IPS-NIHi7 (cell line): ENCODE results near the gene TREML4.
"Not testable (repeated sequence)": the region's sequence is repeated elsewhere in the genome, so short reads cannot be mapped to it uniquely, and the experiment has no call there.

Experiments
- DNase-seq: peaks from one replicate; pipeline ENCODE4 v3.0.0; 2012; ENCODE audit warnings: mixed read lengths; ENCODE audit errors: extremely low spot score

TREML4 gene, protein sequence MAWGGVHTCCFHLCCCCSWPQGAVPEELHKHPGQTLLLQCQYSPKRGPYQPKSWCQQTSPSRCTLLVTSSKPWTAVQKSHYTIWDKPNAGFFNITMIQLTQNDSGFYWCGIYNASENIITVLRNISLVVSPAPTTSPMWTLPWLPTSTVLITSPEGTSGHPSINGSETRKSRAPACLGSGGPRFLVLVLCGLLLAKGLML

DNA sequence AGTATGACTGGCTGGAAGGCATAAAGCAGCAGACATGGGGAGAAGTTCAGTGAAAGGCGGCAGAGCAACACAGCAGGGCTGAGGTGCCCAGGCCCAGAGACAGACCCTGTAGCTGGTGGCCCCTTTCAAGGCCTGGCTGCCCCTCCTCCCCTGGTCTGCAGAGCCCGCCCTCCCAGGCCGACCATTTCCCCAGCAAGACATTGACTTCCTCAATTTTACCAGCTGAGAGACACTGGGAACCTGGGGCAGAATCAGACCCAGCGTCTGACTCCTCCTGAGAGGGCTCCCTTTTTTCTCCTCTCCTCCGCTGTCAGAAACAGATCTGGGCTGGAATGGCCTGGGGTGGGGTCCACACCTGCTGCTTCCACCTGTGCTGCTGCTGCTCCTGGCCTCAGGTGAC is at the start of gene TREML4:
Gene TREML4, plus strand, starts transcription at position 254 of the 400 bp plus-strand sequence. Its CDS starts 79 bp downstream, at position 333.
- no peak for DNase-seq

DNA sequence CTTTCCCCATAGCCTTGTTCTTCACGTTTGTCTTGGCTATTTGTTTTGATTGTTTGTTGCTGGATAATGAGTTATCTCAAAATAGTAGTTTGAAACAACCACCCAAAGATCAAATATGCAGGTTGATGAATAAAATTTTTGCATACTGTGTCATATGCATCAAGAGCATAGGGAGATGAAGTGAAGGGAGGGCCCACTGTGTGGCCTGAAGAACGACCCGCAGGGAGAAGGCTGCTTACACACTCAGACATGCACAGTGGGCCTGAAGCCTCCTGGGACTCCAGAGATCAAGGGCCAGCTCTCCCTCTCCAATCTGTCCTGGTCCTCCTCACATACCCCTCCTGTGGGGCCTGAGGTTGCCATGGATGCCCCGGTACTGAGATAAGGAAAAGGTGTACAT is 49.0 kb upstream of the TREML4 start:
- no peak for DNase-seq

DNA sequence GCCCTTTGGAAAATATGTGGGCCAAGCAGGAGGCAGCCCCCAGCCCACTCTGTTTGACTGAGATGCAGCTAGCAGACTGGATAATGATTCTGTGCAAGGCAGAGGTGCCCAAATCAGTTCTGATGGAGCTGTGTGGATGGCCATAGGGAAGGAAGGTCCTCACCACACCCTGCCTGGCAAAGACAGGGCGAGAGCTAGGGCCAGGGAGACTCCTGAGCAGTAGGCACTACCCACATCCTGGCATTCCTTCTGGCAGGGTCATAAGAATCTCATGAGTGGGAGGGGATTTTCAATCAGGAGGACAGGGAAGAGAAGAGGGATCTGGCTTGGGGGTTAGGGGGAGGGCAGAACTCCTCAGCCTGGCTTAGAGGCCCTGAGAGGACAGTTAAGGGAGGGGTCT is 46.6 kb upstream of the TREML4 start:
- no peak for DNase-seq

GRCh38 chr6:41182069-41183034 is 45.8 kb upstream of the TREML4 start:
- peak; percentile 75 for DNase-seq

DNA sequence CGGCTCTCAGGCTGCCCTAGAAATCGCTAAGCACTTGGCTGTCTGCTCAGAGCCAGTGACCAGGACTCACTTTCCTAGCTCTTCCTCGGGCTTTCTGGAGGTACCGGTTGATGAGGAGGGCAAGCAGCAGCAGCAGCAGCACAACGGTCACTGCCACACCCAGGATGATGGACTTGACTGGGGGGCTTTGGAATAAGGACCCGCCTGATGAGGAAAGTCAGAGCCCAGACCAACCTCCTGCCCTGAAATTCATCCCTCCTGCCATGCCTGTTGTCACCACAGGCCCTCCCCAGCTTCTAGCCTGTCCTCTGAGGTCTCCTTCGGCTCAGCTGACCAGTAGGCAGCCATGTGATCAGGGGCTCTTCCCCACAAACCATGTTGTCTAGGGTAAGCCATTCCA is 43.4 kb upstream of the TREML4 start:
- DNase-seq = no peak

DNA sequence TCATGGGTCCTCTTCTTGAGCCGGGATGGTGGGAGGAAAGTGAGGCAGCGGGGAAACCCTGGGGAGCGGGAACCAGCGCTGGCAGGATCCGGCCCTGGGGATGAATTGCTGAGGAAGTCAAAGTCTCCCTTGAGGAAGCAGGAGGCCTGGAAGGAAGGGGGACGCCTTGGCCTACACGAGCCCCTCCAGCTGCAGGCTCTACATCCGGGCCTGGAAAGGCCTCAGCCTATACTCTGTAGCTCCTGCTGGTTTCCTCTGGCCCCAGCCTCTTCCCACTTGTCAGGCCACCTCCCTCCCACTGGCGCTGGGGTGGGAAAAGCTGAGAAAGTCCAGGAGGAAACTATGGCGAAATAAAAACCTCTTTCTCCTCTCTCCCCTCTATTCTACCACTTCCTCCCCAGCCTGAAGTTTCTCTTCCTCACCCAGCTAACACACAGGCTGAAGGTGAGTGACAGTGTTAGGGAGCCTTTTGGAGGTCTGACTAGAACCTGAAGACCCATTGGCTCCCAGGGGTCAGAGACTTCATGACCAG is 42.1 kb upstream of the TREML4 start:
- no peak for DNase-seq

GRCh38 chr6:41187924-41188886 is 39.9 kb upstream of the TREML4 start:
- DNase-seq = no peak

- not testable (repeated sequence) for DNase-seq
These were observed 39.1 kb upstream of the TREML4 start for GRCh38 chr6:41189046-41189445.

GRCh38 chr6:41189967-41190366 is 38.2 kb upstream of the TREML4 start:
- DNase-seq = no peak

DNA sequence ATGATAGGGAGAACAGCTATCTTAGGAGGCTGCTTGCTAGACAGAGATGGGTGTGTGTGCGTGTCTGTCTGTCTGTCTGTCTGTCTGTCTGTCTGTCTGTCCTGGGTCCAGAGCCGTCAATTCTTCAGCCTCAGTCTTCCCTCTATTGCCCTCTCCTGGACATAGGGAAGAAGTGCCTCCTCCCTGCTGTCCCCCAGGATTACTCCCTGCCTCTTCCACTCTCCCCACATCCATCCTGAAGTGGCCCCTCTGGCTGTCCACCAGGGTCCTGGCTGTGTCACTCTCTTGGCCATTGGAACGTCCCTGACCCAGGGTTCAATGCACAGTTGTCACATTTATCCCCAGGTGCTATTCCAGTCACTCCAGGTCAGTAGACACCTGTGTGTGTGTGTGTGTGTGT is 37.4 kb upstream of the TREML4 start:
- DNase-seq = no peak

- DNase-seq = peak; percentile 94
These were observed 36.6 kb upstream of the TREML4 start for GRCh38 chr6:41191569-41191968.

DNA sequence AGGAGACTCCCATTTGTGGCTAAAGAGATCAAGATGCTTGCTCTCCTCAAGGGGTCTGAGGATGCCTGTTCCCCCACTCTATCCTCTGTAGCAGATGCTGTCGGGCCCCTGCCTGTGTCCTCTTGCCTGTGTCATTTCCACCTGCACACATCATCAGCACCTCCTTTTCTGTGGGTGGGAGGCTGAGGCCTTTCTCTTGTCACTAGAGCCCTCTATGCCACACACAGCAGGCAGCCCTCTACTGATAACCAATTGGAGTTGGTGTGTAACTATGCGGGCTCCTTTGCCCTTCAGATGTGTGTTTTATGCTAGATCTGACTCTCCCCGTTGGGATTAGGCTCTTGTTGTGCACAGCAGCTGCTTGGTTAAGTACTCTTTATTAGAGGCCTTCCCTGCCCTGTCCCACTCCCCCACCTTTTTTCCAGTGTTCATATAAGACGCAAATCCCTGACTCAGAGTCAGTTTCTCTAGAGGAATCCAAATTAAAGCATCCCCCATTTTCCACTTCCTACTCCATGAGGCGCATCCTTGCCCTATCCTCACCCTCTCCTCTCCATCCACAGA is 34.9 kb upstream of the TREML4 start:
- no peak for DNase-seq

DNA sequence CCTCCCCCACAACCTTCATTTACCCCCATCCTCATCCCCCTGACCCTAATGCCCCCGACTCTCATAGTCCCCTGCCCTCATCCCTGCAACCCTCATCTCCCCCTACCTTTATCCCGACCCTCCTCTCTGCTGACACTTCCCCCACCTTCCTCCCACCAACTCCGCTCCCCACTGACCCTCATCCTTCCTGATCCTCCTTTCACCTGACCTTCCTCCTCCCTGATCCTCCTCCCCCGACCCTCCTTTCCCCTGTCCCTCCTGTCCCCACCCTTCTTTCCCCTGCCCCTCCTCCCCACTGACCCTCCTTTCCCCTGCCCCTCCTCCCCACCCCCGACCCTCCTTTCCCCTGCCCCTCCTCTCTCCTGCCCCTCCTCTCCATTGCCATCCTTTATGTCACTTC is 34.3 kb upstream of the TREML4 start:
- no peak for DNase-seq

GRCh38 chr6:41194386-41194785 is 33.8 kb upstream of the TREML4 start:
- no peak for DNase-seq

DNA sequence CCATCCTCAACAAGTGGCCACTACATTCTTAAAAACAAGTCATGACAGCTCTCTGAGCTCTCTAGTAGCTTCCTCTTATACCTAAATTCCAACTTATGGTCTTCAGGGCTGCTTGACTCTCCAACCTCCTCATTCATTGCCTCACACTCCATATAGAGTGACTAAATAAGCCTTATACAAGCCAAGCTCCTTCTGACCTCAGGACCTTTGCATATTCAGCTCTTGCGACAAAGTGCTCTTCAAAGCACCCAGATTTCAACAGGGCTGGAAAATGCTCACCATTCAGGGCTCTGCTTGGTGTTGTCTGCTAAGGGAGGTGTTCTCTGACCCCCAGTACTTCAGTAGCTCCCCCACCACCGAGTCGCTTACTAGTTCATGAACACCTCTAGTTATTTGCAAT is 30.9 kb upstream of the TREML4 start:
- DNase-seq = no peak

DNA sequence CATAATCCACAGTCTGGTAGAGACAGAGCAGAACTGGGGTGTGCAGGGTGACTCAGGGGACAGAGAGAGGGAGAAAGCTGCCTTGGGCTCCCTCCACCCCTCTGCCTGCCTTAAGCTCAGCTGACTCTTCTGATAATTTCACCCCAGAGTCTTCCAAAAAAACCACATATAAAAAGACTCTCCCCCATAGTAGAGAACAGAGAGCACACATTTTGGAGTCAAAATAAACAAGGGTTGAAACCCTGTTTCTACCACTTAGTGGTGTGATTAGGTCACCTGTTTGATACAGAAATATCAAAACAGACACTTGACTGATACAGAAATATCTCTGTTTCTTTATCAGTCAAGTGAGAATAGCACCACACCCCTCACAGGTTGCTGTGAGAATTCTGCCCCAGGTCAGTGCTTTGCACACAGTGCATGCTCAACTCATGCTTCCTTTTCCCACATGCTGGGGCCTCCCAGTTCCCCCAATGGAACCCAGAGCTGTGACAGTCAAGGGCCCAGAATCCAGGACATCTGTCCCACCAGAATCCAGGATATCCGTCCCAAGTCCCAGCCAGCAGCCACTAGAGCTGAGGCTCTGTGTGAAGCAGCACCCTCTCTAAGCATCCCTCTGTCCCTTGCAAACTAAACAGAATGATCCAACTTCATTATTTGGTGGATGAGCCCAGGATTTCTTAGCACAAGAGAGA is 28.4 kb upstream of the TREML4 start:
- DNase-seq = no peak

- DNase-seq = no peak
These were observed 27.8 kb upstream of the TREML4 start for GRCh38 chr6:41200296-41200900.

DNA sequence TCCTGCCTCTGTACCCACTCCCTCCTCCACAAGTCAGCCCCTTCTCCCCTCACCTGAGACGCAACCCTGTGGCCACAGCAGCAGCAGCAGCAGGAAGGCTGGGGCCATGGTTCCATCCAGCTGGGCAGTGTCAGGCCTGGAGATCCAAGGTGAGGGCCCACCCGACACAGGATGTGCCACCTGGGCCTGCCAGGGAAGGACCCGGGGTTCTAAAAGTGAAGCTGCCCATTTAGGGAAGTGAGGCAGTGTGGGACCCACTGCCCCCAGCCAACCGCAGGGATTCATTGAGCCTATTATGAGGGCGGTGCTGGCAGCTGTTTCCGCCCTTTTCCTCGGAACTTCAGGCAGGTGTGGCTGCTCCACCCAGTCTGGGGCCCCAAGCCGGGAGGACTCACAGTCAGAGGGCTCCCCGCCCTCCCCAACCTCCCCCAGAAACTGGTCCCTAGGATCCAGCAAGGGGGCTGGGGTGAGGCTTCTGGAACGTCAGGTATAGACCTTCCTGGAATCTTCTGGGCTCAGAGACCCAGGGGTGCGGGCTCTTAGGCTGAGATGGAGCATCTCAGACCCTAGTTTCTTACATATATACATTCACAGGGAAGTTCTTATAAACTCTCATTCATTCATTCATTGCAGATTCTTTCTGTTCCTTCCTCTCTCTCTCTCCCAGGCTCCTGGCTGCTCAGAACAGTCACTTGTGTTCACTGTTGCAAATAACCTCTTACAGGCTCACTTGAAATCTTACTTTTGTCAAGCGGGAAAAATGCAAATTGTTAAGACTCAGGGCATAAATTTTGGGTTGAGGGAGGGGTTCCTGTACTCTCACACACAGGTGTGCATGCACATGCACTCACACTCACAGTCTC is 27.0 kb upstream of the TREML4 start, which contains the start of gene TREML2:
Gene TREML2, minus strand, starts transcription at position 249 of the 863 bp plus-strand sequence. Its CDS starts 141 bp downstream, at position 108.
- no peak for DNase-seq

DNA sequence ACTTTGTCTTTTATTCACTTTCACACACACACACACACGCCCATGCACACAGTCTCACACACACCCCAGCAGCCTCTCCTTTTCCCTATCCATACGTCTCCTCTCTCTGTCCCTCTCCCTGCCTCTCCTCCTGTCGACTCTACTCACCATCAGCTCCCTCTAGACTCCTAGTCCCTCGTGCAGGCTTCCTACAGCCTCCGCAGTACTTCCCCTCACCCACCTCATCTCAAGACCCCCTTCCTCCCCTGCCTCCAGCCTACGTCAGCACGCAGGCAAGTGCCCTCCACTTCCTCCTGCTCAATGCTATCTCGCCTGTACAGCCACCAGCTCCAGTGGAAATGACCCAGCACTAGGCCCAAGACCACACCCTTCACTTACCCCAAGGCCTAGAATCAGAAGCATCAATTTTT is 26.4 kb upstream of the TREML4 start:
- no peak for DNase-seq
